Trophoblast cell (in vitro differentiated cells and primary cell): Measurements from ENCODE around the gene ZBBX.

Experiments used
- DNase-seq, 2 donors: peaks; one replicate each; pipeline ENCODE4 v3.0.0-alpha.2; 2016
- H2AFZ ChIP-seq: 2 replicates; pipeline ENCODE4 v1.6.1; 2013; ENCODE audit warnings: low read length, moderate library complexity, mild to moderate bottlenecking; ENCODE audit not compliant: insufficient read depth, poor library complexity
- H2AK5ac ChIP-seq: 2 replicates; pipeline ENCODE4 v1.6.1; 2013; ENCODE audit warnings: mild to moderate bottlenecking, low read length
- H2BK120ac ChIP-seq: 2 replicates; pipeline ENCODE4 v1.6.1; 2013; ENCODE audit warnings: low read length, mild to moderate bottlenecking, moderate library complexity; ENCODE audit not compliant: insufficient read depth, poor library complexity
- H2BK12ac ChIP-seq: 2 replicates; pipeline ENCODE4 v1.6.1; 2013; ENCODE audit warnings: mild to moderate bottlenecking, low read length, moderate library complexity
- H2BK5ac ChIP-seq: 2 replicates; pipeline ENCODE4 v1.6.1; 2013; ENCODE audit warnings: low read length, low read depth, moderate library complexity, mild to moderate bottlenecking; ENCODE audit not compliant: poor library complexity
- H3K14ac ChIP-seq: 2 replicates; pipeline ENCODE4 v1.6.1; 2013; ENCODE audit warnings: mild to moderate bottlenecking, low read length
- H3K18ac ChIP-seq: 2 replicates; pipeline ENCODE4 v1.6.1; 2013; ENCODE audit warnings: mild to moderate bottlenecking, low read length
- H3K23ac ChIP-seq: 2 replicates; pipeline ENCODE4 v1.6.1; 2013; ENCODE audit warnings: low read length
- H3K27ac ChIP-seq: 2 replicates; pipeline ENCODE4 v1.5.1; 2013; ENCODE audit warnings: low read depth, mild to moderate bottlenecking, inconsistent platforms, low read length, moderate library complexity
- H3K27me3 ChIP-seq: 2 replicates; pipeline ENCODE4 v1.6.1; 2013; ENCODE audit warnings: inconsistent platforms, mild to moderate bottlenecking, low read length, moderate library complexity; ENCODE audit not compliant: insufficient read depth
- H3K36me3 ChIP-seq, 2 experiments: 1 replicate in 1 of 2; 2 replicates in 1 of 2; pipeline ENCODE4 v1.6.1; 2013; ENCODE audit warnings: low read length in 2 of 2, mild to moderate bottlenecking in 2 of 2, moderate library complexity in 1 of 2; ENCODE audit not compliant: insufficient read depth in 2 of 2, control insufficient read depth in 1 of 2
- H3K4ac ChIP-seq: 2 replicates; pipeline ENCODE4 v1.6.1; 2013; ENCODE audit warnings: low read depth, mild to moderate bottlenecking, low read length, moderate library complexity
- H3K4me1 ChIP-seq, 2 experiments: 1 replicate in 1 of 2; 2 replicates in 1 of 2; pipeline ENCODE4 v1.6.1; 2013; ENCODE audit warnings: low read length in 2 of 2, mild to moderate bottlenecking in 2 of 2, moderate library complexity in 1 of 2; ENCODE audit not compliant: insufficient read depth in 2 of 2, control insufficient read depth in 1 of 2
- H3K4me2 ChIP-seq: 2 replicates; pipeline ENCODE4 v1.6.1; 2013; ENCODE audit warnings: inconsistent platforms, mild to moderate bottlenecking, low read length, moderate library complexity
- H3K4me3 ChIP-seq: 2 replicates; pipeline ENCODE4 v1.5.1; 2013; ENCODE audit warnings: mild to moderate bottlenecking, low read depth, low read length, inconsistent platforms
- H3K79me1 ChIP-seq: one replicate; pipeline ENCODE4 v1.6.1; 2013; ENCODE audit warnings: low read length
- H3K79me2 ChIP-seq: 2 replicates; pipeline ENCODE4 v1.6.1; 2013; ENCODE audit warnings: low read length, mild to moderate bottlenecking; ENCODE audit not compliant: control insufficient read depth, insufficient read depth, poor library complexity
- H3K9ac ChIP-seq: 2 replicates; pipeline ENCODE4 v1.6.1; 2013; ENCODE audit warnings: mild to moderate bottlenecking, low read length
- H3K9me3 ChIP-seq: 2 replicates; pipeline ENCODE4 v1.6.1; 2013; ENCODE audit warnings: low read depth, mild to moderate bottlenecking, control low read depth, inconsistent platforms, low read length; ENCODE audit not compliant: insufficient read depth
- H4K12ac ChIP-seq: 2 replicates; pipeline ENCODE4 v1.6.1; 2013; ENCODE audit warnings: low read depth, mild to moderate bottlenecking, low read length, moderate library complexity
- H4K8ac ChIP-seq: 2 replicates; pipeline ENCODE4 v1.6.1; 2013; ENCODE audit warnings: low read depth, mild to moderate bottlenecking, low read length, moderate library complexity
- H4K91ac ChIP-seq: one replicate; pipeline ENCODE4 v1.6.1; 2013; ENCODE audit warnings: low read depth, mild to moderate bottlenecking, low read length, moderate library complexity
- WGBS: extraction: QIAGEN DNeasy Blood & Tissue Kit; methylation state at CpG from one replicate; pipeline ENCODE4 v1.1.7; 2013; ENCODE audit warnings: missing lambda C conversion rate; ENCODE audit not compliant: insufficient read length, insufficient coverage; ENCODE audit errors: extremely low coverage; 5-methylcytosine and 5-hydroxymethylcytosine counted together

The ZBBX gene

GRCh38 chr3:167346171-167346570, 33.9 kb downstream of the ZBBX start:
- Histone ChIP-seq H3K18ac (no peak overlapping the region), H3K14ac (no peak overlapping the region), H3K36me3 (no peaks in the 10 kb centered on the region), H3K4me1 (no peaks in the 10 kb centered on the region), H2BK5ac (no peak overlapping the region), H2AFZ (no peak overlapping the region), H3K4me2 (no peak overlapping the region), H3K23ac (no peak overlapping the region), H3K4me3 (no peak overlapping the region), H3K9me3 (no peaks in the 10 kb centered on the region), H2AK5ac (no peak overlapping the region), H4K91ac (no peak overlapping the region), H3K27me3 (no peaks in the 10 kb centered on the region), H4K8ac (no peak overlapping the region), H4K12ac (no peak overlapping the region), H2BK12ac (no peak overlapping the region), H3K79me2 (no peaks in the 10 kb centered on the region), H3K27ac (no peak overlapping the region), H2BK120ac (no peak overlapping the region), H3K9ac (no peak overlapping the region), H3K4ac (no peak overlapping the region), H3K79me1 (no peaks in the 10 kb centered on the region)
- no CpG with 5 or more reads among the region's 1 CpG for WGBS
- no peak for DNase-seq

- no peak overlapping the region for H2AFZ ChIP-seq
Observed at GRCh38 chr3:167330993-167331785, 48.9 kb downstream of the ZBBX start.

GRCh38 chr3:167323572-167323971, 56.5 kb downstream of the ZBBX start:
- Histone ChIP-seq H3K4me1 (no peaks in the 10 kb centered on the region), H3K14ac (no peak overlapping the region), H3K4me3 (no peak overlapping the region), H2BK5ac (no peak overlapping the region), H3K36me3 (no peaks in the 10 kb centered on the region), H3K4me2 (no peak overlapping the region), H3K79me2 (no peaks in the 10 kb centered on the region), H2BK12ac (no peak overlapping the region), H3K23ac (no peak overlapping the region), H4K91ac (no peak overlapping the region), H3K9me3 (no peaks in the 10 kb centered on the region), H2AK5ac (no peak overlapping the region), H4K8ac (no peak overlapping the region), H3K4ac (no peak overlapping the region), H2AFZ (no peak overlapping the region), H3K27ac (no peak overlapping the region), H2BK120ac (no peak overlapping the region), H3K27me3 (no peaks in the 10 kb centered on the region), H3K18ac (no peak overlapping the region), H4K12ac (no peak overlapping the region), H3K9ac (no peak overlapping the region), H3K79me1 (no peaks in the 10 kb centered on the region)
- no CpG with 5 or more reads among the region's 2 CpGs for WGBS
- DNase-seq: peak; percentile 25 to 66

More at GRCh38 chr3:167330993-167331785, 48.9 kb downstream of the ZBBX start:
- no peak overlapping the region for H3K4ac ChIP-seq
- no peak overlapping the region for H2BK12ac ChIP-seq
- no peaks in the 10 kb centered on the region for H3K4me1 ChIP-seq
- no peak overlapping the region for H2BK120ac ChIP-seq
- H4K8ac ChIP-seq: no peak overlapping the region
- no peak overlapping the region for H4K91ac ChIP-seq
- no peak overlapping the region for H2BK5ac ChIP-seq
- H3K23ac ChIP-seq: no peak overlapping the region
- H3K4me2 ChIP-seq: no peak overlapping the region
- no peaks in the 10 kb centered on the region for H3K9me3 ChIP-seq
- no peak overlapping the region for H3K14ac ChIP-seq
- no peak overlapping the region for H3K9ac ChIP-seq
- H4K12ac ChIP-seq: no peak overlapping the region
- no CpG with 5 or more reads among the region's 5 CpGs for WGBS
- H2AK5ac ChIP-seq: no peak overlapping the region
- H3K18ac ChIP-seq: no peak overlapping the region
- H3K27me3 ChIP-seq: no peaks in the 10 kb centered on the region
- no peaks in the 10 kb centered on the region for H3K36me3 ChIP-seq
- H3K4me3 ChIP-seq: no peak overlapping the region
- no peak for DNase-seq
- H3K27ac ChIP-seq: no peak overlapping the region
- H3K79me1 ChIP-seq: no peaks in the 10 kb centered on the region
- no peaks in the 10 kb centered on the region for H3K79me2 ChIP-seq

- Histone ChIP-seq H3K4ac (no peak overlapping the region), H3K9me3 (no peaks in the 10 kb centered on the region), H3K4me3 (no peak overlapping the region), H3K27me3 (no peaks in the 10 kb centered on the region), H3K4me2 (no peak overlapping the region), H3K14ac (no peak overlapping the region), H3K79me2 (no peaks in the 10 kb centered on the region), H3K9ac (no peak overlapping the region), H2BK5ac (no peak overlapping the region), H3K18ac (no peak overlapping the region), H2BK120ac (no peak overlapping the region), H3K4me1 (no peaks in the 10 kb centered on the region), H3K23ac (no peak overlapping the region), H2AK5ac (no peak overlapping the region), H4K8ac (no peak overlapping the region), H2BK12ac (no peak overlapping the region), H4K12ac (no peak overlapping the region), H3K79me1 (no peaks in the 10 kb centered on the region), H3K36me3 (no peaks in the 10 kb centered on the region), H4K91ac (no peak overlapping the region), H3K27ac (no peak overlapping the region), H2AFZ (no peak overlapping the region)
- no CpG with 5 or more reads among the region's 2 CpGs for WGBS
- DNase-seq: no peak
Observed at GRCh38 chr3:167318996-167319615, 61.0 kb downstream of the ZBBX start.
